Caki2 (cell line): Measurements from ENCODE around the gene TCOF1. TPM values are rescaled to one million over a fixed set of nuclear protein-coding genes. Genes with fewer than 3 reads are reported as not detected.
A peak's percentile ranks its signal among the peaks of the same experiment; 100 is the strongest.

Source experiments
- DNase-seq: peaks from one replicate; pipeline ENCODE4 v3.0.0-alpha.2; 2015; ENCODE audit warnings: low read depth
- in situ Hi-C: cut with HindIII; loops from 2 replicates; pipeline ENCODE4 v1.10.0; 2016; ENCODE audit warnings: low sequenced_read_pairs, low pct_unique_long_range_greater_than_20kb, mixed read lengths
- total RNA-seq: library from RNA; depleted of rRNA; stranded (reverse); fragments of >200 nt; shearing (Covaris generic); gene quantifications from 2 replicates; pipeline ENCODE4 v1.2.3, GENCODE V29; 2014; ENCODE audit warnings: low replicate concordance

TCOF1 gene
- total RNA-seq, 1 experiment from 2014 or later = 53.1 TPM

DNA sequence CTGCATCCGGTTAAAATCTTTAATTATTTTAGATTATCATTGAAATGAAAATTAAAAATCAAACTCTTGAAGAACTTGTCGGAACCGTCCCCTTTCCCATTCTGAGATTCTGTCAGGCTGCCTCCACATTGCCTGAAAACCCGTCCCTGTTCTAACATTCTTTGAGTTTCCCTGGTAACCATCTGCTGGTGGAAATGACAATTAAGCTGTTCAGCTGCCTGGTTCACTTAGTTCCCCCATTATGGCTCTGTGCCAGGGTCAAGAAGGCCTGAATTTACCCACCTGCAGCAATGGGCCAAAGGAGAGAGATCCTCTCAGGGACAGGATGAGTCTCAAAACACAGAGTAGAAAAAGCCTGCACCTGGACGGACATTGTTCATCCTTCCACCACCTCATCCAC, 11.8 kb upstream of the TCOF1 start:
- no peak for DNase-seq
- in situ Hi-C loops = no loop called here

- in situ Hi-C loops = no loop called here
- DNase-seq = no peak
These were observed 10.9 kb upstream of the TCOF1 start for GRCh38 chr5:150346592-150346991.

DNA sequence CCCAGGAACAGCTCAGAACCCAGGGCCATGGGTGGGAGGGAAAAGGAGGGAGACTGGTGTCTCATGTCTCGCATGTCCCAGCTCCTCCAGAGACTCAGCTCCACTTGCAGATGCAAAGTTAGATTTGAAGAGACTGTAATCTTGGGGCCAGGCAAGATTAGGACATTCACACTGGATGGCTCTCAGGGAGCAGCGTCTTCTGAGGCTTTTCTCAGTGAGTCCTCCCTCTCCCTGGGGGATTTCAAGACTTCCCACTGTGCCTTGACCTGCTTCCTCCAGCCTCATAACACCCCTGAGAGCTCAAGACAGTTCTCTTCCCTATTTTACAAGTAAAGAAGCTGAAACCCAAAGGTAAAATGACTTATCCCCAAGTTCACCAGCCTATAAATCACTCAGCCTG, 10.5 kb upstream of the TCOF1 start:
- DNase-seq = no peak
- in situ Hi-C loops = no loop called here

- in situ Hi-C loops = no loop called here
- no peak for DNase-seq
These were observed 10.0 kb upstream of the TCOF1 start for GRCh38 chr5:150347451-150347850.

GRCh38 chr5:150349681-150350275, 7.7 kb upstream of the TCOF1 start:
- in situ Hi-C loops = no loop called here

DNA sequence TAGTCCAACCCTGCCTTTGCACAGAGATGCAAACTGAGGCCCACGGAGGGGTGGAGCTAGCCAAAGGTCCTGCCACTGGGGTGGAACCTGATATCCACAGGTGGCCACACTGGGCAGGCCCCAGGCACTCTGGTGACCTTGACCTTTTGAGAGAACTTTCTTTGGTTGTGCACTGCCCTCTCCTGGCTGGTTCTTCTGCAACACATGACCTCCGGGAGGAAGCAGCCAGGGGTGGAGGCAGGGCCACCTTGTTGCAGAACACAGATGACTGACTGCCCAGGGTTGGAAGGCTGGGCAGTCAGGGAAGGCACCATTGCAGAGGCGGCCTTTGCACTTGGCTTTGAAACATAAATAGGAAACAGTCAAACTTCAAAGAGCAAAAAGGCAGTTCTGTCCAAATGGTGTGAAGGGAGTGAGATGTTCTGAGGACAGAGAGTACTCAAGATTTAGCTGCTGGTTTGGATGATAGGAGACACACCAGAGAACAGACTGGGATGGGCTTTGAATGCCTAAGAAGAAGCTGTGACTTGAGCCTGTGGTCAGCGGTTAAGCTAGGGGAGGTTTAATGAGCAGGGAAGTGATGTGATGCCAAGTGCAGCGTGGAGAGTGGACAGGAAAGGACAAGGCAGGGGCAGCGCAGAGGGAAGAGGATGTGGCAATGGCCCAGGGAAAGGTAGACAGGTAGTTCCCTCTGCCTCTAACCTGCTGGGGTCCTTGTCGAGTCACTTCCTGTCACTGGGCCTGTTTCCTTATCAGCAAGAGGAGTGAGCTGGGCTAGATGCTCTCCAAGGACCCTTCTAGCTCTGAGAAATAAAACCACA, 6.8 kb upstream of the TCOF1 start:
- in situ Hi-C loops = no loop called here
- peak; percentile 68 for DNase-seq

More at GRCh38 chr5:150349681-150350275, 7.7 kb upstream of the TCOF1 start:
- DNase-seq = no peak

DNA sequence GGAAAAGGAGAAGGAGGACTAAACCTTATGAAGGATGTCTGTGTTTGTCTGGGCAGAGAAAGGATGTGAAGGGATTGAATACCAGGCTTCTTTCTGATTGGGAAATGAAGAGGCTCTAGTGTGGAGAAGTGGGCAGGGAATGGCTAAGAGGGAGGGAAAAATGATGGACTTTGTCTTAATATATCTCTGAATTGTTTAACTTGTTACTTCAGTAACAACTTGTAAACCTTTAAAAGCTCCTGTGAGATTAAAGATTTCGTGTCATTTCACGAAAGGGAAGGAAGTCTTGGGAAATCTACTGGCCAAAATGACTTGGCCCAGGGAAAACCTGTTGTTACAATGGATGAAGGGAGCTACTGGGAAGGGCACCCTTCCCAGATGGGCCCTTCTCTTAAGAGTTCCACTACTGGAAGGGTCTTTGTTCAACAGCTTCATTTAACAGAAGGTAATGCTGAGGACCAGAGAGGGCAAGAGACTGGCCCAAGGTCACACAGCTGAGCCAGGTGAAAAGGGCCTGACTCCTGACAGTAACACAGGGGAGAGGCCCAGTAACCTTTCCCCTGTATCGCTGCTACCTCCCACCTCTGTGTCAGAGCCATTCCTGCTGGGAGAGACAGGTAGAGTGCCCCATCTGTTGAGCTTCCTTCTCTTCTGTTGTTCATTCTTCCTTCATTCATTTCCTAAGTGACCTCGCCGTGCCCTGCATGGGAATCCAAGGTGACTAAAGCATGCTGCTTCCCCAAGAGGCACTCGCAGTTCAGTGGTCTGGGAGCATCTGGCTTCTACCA, 5.1 kb upstream of the TCOF1 start:
- no peak for DNase-seq
- in situ Hi-C loops = no loop called here

DNA sequence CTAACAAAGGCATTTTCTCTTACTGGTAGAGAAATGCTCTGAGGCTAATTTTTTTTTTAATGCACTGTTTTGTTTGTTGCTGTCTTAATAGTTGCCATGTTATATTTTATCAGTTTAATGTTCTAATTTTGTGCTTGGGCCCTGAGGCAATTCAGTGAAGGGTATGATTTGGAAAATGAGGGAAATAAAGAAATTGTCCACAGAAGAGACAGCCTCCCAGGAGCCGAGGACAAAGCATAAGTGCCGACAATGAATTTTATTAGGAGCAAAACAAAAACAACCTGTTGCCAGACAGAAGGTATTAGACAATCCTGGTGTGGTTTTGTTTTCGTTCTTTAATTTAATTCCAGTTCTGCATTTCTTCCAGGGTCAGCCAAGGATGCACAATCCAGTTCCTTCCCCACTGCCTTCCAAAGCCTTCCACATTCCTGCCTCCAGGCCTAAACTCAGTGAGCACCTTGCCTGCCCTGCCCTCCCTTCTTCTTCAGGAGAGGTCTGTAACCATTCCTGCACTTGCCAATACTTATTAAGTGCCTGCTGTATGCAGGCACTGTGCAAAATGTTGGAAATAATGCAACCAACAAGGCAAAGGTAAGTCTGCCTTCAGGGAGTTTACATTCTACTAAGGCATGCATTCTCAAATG, 4.3 kb upstream of the TCOF1 start:
- in situ Hi-C loops = no loop called here
- no peak for DNase-seq

GRCh38 chr5:150355791-150356190, 1.7 kb upstream of the TCOF1 start:
- in situ Hi-C loops = no loop called here
- no peak for DNase-seq

DNA sequence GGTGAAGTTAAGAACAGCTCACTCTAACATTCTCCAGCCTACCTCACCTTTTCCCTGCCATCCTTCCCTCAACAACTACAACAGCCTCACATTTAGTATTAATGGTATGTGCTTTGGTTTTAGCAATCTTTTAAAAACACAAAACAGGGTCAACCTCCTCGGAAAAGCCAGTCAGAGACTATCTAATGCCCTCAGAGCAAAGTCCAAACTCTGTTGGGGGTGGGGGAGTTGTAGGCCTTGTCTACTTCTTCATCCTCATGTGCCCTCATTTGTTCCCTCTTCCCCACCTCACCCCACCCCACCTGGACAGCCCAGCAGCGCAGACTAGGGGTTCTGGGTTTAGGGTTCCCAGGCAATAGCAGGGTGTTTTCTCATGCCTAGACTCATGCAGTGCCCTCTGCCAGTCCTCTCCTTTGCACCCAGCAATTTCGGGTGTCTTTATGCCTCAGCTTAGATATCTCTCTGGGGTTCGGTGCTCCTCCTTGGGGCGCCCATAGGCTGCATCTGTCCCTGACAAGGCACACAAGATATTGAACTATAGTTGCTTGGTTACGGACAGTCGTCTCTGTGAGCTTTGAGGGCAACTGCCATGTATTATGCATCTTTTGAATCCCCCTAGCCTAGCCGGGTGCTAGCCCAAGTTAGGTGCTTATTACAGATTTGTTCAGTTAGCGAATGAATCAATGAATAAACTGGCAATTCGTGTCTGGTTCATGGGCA, 762 bp upstream of the TCOF1 start:
- in situ Hi-C loops = no loop called here

DNA sequence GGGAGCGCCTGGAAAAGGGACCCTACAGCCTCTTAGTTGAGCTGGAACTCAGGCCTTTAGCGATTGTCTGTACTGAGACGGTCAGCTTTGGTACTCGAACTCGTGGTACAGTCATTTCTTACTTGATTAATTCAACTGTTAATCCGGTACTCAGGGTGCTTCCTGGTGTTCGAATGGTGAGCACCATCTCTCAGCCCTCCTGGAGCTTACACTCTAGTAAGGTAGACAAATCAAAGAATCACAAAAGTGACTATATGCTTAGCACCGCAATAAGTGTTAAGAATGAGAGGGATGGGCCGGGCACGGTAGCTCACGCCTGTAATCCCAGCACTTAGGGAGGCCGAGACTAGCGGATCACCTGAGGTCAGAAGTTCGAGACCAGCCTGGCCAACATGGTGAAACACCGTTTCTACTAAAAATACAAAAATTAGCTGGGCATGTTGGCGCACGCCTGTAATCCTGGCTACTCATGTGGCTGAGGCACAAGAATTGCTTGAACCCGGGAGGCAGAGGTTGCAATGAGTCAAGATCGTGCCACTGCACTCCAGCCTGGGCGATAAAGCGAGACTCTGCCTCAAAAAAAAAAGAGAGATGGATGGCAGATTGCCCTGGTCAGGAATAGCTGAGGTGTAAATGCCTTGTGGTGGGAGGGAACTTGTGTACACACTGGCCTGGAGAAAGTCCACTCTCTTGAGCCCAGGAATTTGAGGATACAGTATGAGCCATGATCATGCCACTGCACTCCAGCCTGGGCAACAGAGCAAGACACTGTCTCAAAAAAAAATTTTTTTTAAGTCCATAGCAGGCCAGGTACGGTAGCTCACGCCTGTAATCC, 981 bp downstream of the TCOF1 start:
- in situ Hi-C loops = no loop called here
- DNase-seq = peak; percentile 58

More for the DNA sequence above, 762 bp upstream of the TCOF1 start:
- DNase-seq = no peak

DNA sequence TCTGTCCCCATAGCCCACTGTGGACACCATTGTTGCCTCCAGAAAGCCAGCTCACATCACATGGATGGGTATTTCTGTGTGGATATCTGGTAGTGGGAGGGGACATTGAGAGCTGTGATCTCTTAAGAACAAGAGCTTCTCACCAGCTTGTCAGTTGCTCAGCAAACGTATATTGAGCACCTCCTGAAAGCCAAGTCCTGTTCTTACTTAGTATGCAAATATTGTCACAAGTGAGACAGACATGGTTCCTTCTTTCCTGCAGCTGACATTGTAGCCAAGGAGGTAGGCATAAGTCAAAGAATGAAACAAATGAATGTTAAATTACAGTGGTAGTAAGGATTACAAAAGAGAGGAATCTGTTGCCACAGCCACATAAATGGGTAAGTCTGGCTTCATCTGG, 3.8 kb downstream of the TCOF1 start:
- in situ Hi-C loops = no loop called here
- DNase-seq = no peak

DNA sequence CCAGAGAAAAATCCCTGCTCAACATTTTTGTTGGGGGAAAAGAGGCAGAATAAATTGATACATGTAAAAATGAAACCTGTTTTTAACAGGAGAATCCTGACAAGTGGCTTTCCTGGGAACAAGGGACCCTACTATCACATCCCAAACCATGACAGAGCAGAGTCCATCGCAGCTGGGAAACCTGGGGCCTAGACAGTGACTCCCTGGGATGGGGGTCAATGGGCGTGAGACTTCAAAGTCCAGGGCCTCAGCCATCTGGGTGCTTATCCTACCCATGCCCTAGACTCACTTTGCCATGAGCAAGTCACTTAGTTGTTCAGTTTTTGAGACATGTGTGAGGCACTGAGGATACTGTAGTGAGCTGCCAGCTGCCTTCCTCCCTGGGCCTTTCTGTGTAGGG, 5.7 kb downstream of the TCOF1 start:
- in situ Hi-C loops = no loop called here
- DNase-seq = no peak

DNA sequence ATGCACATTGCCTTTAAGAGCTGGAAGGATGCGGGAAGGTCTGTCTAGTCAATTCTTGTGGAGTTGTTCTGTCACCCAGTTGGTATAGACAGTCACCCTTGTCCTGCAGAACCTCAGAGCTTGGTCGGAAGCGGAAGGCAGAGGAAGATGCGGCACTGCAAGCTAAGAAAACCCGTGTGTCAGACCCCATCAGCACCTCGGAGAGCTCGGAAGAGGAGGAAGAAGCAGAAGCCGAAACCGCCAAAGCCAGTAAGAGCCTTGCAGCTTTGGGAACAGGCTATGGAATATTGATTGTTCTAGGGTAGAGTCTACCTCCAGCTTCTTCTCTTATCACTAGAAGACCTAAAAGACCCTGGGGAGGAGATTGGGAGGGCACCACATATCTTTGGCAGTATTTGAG, 6.5 kb downstream of the TCOF1 start:
- DNase-seq = no peak
- in situ Hi-C loops = no loop called here

- in situ Hi-C loops = no loop called here
- DNase-seq = no peak
These were observed 11.0 kb downstream of the TCOF1 start for GRCh38 chr5:150368526-150368925.

DNA sequence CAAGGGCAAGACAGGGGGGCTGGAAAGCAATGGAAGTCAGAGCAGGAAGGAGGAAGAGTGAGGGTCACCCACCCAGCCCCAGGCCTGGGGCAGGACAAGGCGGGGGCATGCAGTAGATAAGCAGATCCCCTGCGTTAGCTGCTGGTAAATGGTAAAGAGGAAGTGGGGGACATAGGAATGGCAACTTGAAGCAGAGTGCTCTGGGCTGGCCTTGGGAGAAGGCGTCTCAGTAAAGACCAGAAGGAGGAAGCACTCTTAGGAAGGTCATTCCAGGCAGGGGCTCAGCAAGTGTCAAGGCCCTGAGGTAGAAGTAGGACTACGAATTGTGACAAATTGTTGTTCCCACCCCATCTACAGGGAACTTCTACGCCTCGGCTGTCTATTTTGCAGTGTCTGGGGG, 15.1 kb downstream of the TCOF1 start:
- in situ Hi-C loops = no loop called here
- DNase-seq = no peak

DNA sequence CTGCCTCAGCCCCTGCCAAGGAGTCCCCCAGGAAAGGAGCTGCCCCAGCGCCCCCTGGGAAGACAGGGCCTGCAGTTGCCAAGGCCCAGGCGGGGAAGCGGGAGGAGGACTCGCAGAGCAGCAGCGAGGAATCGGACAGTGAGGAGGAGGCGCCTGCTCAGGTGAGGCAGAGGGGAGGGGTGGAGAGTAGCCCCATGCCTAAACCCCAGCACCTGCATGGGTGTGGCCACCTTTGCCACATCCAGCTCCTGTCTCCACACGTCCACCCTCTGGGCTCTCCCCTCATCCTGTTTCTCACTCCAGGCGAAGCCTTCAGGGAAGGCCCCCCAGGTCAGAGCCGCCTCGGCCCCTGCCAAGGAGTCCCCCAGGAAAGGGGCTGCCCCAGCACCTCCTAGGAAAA, 17.2 kb downstream of the TCOF1 start:
- no peak for DNase-seq
- in situ Hi-C loops = no loop called here
